Lower leg skin (tissue), 4 donors: Measurements from ENCODE around the gene INHBC. TPM values are rescaled to one million over a fixed set of nuclear protein-coding genes. Genes with fewer than 3 reads are reported as not detected.

ENCODE experiments used
- DNase-seq, 2 donors: peaks; one replicate each; pipeline ENCODE4 v3.0.0-alpha.2; 2019; ENCODE audit warnings: low spot score in 2 of 2
- H3K4me3 ChIP-seq: fragments of 200-600 bp; sonication (generic); 2 replicates; pipeline ENCODE4 v1.5.1; 2017; ENCODE audit warnings: mild to moderate bottlenecking, low read depth; ENCODE audit not compliant: poor library complexity, severe bottlenecking
- CTCF ChIP-seq, 3 donors: fragments of 450-650 bp; IDR thresholded peaks; one replicate each; pipeline ENCODE4 v1.5.1; 2016; ENCODE audit warnings: antibody characterized with exemption in 3 of 3, mild to moderate bottlenecking in 3 of 3, moderate library complexity in 2 of 3
- POLR2A ChIP-seq, 2 donors: fragments of 450-650 bp; IDR thresholded peaks; one replicate each; pipeline ENCODE4 v1.6.1; 2016 to 2017; ENCODE audit warnings: antibody characterized with exemption in 2 of 2, mild to moderate bottlenecking in 1 of 2, moderate library complexity in 1 of 2
- WGBS, 2 donors: methylation state at CpG; one replicate each; pipeline ENCODE4 v1.1.5; 2018; 5-methylcytosine and 5-hydroxymethylcytosine counted together
- intact Hi-C: fragments of 100-400 bp; cut with DNase I; formaldehyde crosslinking; loops from one replicate; pipeline ENCODE4 v1.15.0; 2023; ENCODE audit warnings: low total_unique reads
- total RNA-seq, 4 donors: library from RNA; depleted of rRNA; stranded (reverse); fragments of >200 nt; gene quantifications; one replicate each; pipeline ENCODE4 v1.1.0, GENCODE V29; 2016

INHBC gene
- total RNA-seq, 4 donors from 2014 or later: not detected

GRCh38 chr12:57465030-57465746, 30.6 kb downstream of the INHBC start:
- no peak overlapping the region for H3K4me3 ChIP-seq
- intact Hi-C loops: loop anchor here (10.0 kb wide), 1 partner anchor 160 kb away; no protein-coding TSS in a partner anchor
- TF ChIP-seq POLR2A (IDR thresholded peaks at IDR 0.05): no peak
- TF ChIP-seq CTCF (IDR thresholded peaks at IDR 0.05): no peak
- WGBS, 2 donors: 85 to 87% methylated on average over 6 of the region's 6 CpGs
- DNase-seq: no peak

GRCh38 chr12:57465747-57466505, 31.3 kb downstream of the INHBC start:
- no peak for DNase-seq
- 82% methylated on average over 14 of the region's 14 CpGs for WGBS, 2 donors
- TF ChIP-seq CTCF (IDR thresholded peaks at IDR 0.05) (no peak), POLR2A (IDR thresholded peaks at IDR 0.05) (no peak)
- no peak overlapping the region for H3K4me3 ChIP-seq
- intact Hi-C loops: loop anchor here (10.0 kb wide), 1 partner anchor 159 kb away; no protein-coding TSS in a partner anchor

- WGBS, 2 donors: 85 to 92% methylated on average over 12 of the region's 12 CpGs
- DNase-seq: no peak
- H3K4me3 ChIP-seq: no peak overlapping the region
- TF ChIP-seq CTCF (IDR thresholded peaks at IDR 0.05) (no peak), POLR2A (IDR thresholded peaks at IDR 0.05) (no peak)
- intact Hi-C loops: loop anchor here (10.0 kb wide), 1 partner anchor 157 kb away; no protein-coding TSS in a partner anchor
Measured at GRCh38 chr12:57467212-57467874, 32.8 kb downstream of the INHBC start.

GRCh38 chr12:57467915-57468314, 33.3 kb downstream of the INHBC start:
- DNase-seq: no peak
- TF ChIP-seq POLR2A (IDR thresholded peaks at IDR 0.05): no peak
- no peak for TF ChIP-seq CTCF (IDR thresholded peaks at IDR 0.05)
- intact Hi-C loops: loop anchor here (10.0 kb wide), 1 partner anchor 157 kb away; no protein-coding TSS in a partner anchor
- H3K4me3 ChIP-seq: no peak overlapping the region
- WGBS, 2 donors: 59 to 67% methylated on average over 11 of the region's 11 CpGs

- no peak overlapping the region for H3K4me3 ChIP-seq
- WGBS, 2 donors: 87 to 89% methylated on average over 10 of the region's 10 CpGs
- intact Hi-C loops: loop anchor here (10.0 kb wide), 1 partner anchor 155 kb away; no protein-coding TSS in a partner anchor
- no peak for TF ChIP-seq POLR2A (IDR thresholded peaks at IDR 0.05)
- DNase-seq: no peak
Measured at GRCh38 chr12:57469296-57470164, 34.9 kb downstream of the INHBC start.
